ENCODE results near the gene CMC1. TPM values are rescaled to one million over a fixed set of nuclear protein-coding genes. Genes with fewer than 3 reads are reported as not detected.
A peak's percentile ranks its signal among the peaks of the same experiment; 100 is the strongest.

The CMC1 gene
- total and polyA plus RNA-seq, 9 of the 15 experiments (the other 6 are each of a cell fraction or from before 2014, with no cell fraction given) = 15.9 to 74.6 (median 48.9) TPM

GRCh38 chr3:28348629-28349468 lies 107.4 kb downstream of the CMC1 start, which contains the start of the genes AZI2 and ZCWPW2 (continued):
- TF ChIP-seq SIRT6 (IDR thresholded peaks at IDR 0.05; ENCODE audit: low read depth, low read length) = no peak
- peak; percentile 93 for TF ChIP-seq EGR1 (conservative IDR thresholded peaks at IDR 0.05)
- peak; percentile 96 for TF ChIP-seq LCOR (CRISPR knock-in tag; IDR thresholded peaks at IDR 0.05)
- TF ChIP-seq BCL6 (CRISPR knock-in tag; IDR thresholded peaks at IDR 0.05) = no peak
- TF ChIP-seq FOXO4 (CRISPR knock-in tag; IDR thresholded peaks at IDR 0.05) = no peak
- TF ChIP-seq RFX7 (CRISPR knock-in tag; IDR thresholded peaks at IDR 0.05) = 0 out of 2 replicates have a peak, but pooled peaks have one; percentile 69
- no peak for TF ChIP-seq LARP7 (IDR thresholded peaks at IDR 0.05)
- peak in 1 of 2 experiments; percentile 57; a peak in 1 of 4 replicates for TF ChIP-seq HDAC1 (IDR thresholded peaks at IDR 0.05)
- peak; percentile 78 for TF ChIP-seq VEZF1 (CRISPR knock-in tag; IDR thresholded peaks at IDR 0.05)
- TF ChIP-seq ATF7 (IDR thresholded peaks at IDR 0.05) = peak; percentile 69
- no peak for TF ChIP-seq ZNF316 (IDR thresholded peaks at IDR 0.05)
- TF ChIP-seq ZNF124 (CRISPR knock-in tag; IDR thresholded peaks at IDR 0.05) = no peak
- TF ChIP-seq ILK (tag; IDR thresholded peaks at IDR 0.05; ENCODE audit: borderline replicate concordance, low read depth) = no peak
- TF ChIP-seq BHLHE40 (IDR thresholded peaks at IDR 0.05; ENCODE audit: low read length) = no peak; the same call in 1 of the 2 replicates
- TF ChIP-seq C11orf30 (IDR thresholded peaks at IDR 0.05; ENCODE audit: low read depth) = no peak; the same call in 1 of the 2 replicates
- TF ChIP-seq ADNP (tag; IDR thresholded peaks at IDR 0.05) = no peak
- peak; percentile 84 for TF ChIP-seq TAF9B (IDR thresholded peaks at IDR 0.05; ENCODE audit: partially characterized antibody)
- TF ChIP-seq EWSR1 (IDR thresholded peaks at IDR 0.05; ENCODE audit: borderline replicate concordance, low read depth, partially characterized antibody) = no peak
- no peak for TF ChIP-seq ZNF347 (CRISPR knock-in tag; IDR thresholded peaks at IDR 0.05; ENCODE audit: low read depth)
- no peak for TF ChIP-seq ZNF408 (CRISPR knock-in tag; IDR thresholded peaks at IDR 0.05; ENCODE audit: low read depth)
- peak; percentile 85 for TF ChIP-seq EP400 (IDR thresholded peaks at IDR 0.05)
- TF ChIP-seq THRB (CRISPR knock-in tag; conservative IDR thresholded peaks at IDR 0.05) = peak; percentile 75; the same call in 1 of the 2 replicates
- no peak for TF ChIP-seq ZNF696 (CRISPR knock-in tag; conservative IDR thresholded peaks at IDR 0.05)
- peak; percentile 94 for TF ChIP-seq ZNF143 (CRISPR knock-in tag; IDR thresholded peaks at IDR 0.05)
- no peak for TF ChIP-seq DEAF1 (CRISPR knock-in tag; IDR thresholded peaks at IDR 0.05)
